GM12878 (cell line): ENCODE measurements around the gene PDE8B. TPM values are rescaled to one million over a fixed set of nuclear protein-coding genes. Genes with fewer than 3 reads are reported as not detected.

Experiments used
- ATAC-seq: fragments of 200-7000 bp; cut with Tn5 transposase; 3 replicates; pipeline ENCODE4 v1.9.1; 2020; ENCODE audit warnings: mild to moderate bottlenecking, moderate library complexity
- BruUV-seq: library from RNA; stranded (reverse); fragments of 400-500 nt; replicated peaks from 2 replicates; lab custom pipeline; 2021; lab: Mats Ljungman, UMichigan
- CTCF ChIA-PET: fragments of 300-600 bp; sonication (Branson Sonifier 250); formaldehyde crosslinking; extraction: SDS; loops from one replicate; lab custom pipeline; 2021; ENCODE audit warnings: inconsistent platforms; lab: Yijun Ruan, JAX
- POLR2A ChIA-PET: fragments of 350-600 bp; formaldehyde crosslinking; extraction: SDS; loops from one replicate; lab custom pipeline; 2021; ENCODE audit warnings: inconsistent platforms; lab: Charles Lee
- RAD21 ChIA-PET: fragments of 300-600 bp; sonication (Branson Sonifier 250); formaldehyde crosslinking; loops from one replicate; lab custom pipeline; 2023; ENCODE audit warnings: antibody characterized with exemption; ENCODE audit not compliant: unreplicated experiment; lab: Charles Lee
- SMC1A ChIA-PET: fragments of 300-600 bp; sonication (Branson Sonifier 250); formaldehyde crosslinking; loops from one replicate; lab custom pipeline; 2023; ENCODE audit not compliant: unreplicated experiment, uncharacterized antibody; lab: Charles Lee
- DNase-seq: peaks from one replicate; pipeline ENCODE4 v3.0.0-alpha.2; 2011; ENCODE audit warnings: low read depth, low spot score
- FAIRE-seq: peaks from 3 replicates; lab custom pipeline; 2011; peaks lifted over from hg19 to GRCh38; lab: Jason Lieb, UNC
- H2AFZ ChIP-seq: 2 replicates; pipeline ENCODE4 v1.6.0; 2011; ENCODE audit warnings: low read depth, low read length, control low read depth; ENCODE audit not compliant: control insufficient read depth
- H3K27ac ChIP-seq: 2 replicates; pipeline ENCODE4 v1.5.1; 2011; ENCODE audit warnings: control low read depth; ENCODE audit not compliant: control insufficient read depth, insufficient read depth
- H3K27me3 ChIP-seq, 2 experiments: replicated peaks in 1 of 2; 2 replicates each; pipeline versions ENCODE4 v1.6.0 to v1.6.1; 2011; ENCODE audit warnings: low read length in 1 of 2; ENCODE audit not compliant: control insufficient read depth in 2 of 2, insufficient read depth in 2 of 2
- H3K36me3 ChIP-seq, 2 experiments: 2 replicates each; pipeline ENCODE4 v1.5.1; 2011; ENCODE audit warnings: low read length in 1 of 2; ENCODE audit not compliant: control insufficient read depth in 2 of 2, insufficient read depth in 2 of 2
- H3K4me1 ChIP-seq: 2 replicates; pipeline ENCODE4 v1.6.1; 2011; ENCODE audit warnings: mild to moderate bottlenecking, low read length, moderate library complexity, mixed read lengths; ENCODE audit not compliant: control insufficient read depth, insufficient read depth
- H3K4me2 ChIP-seq: 2 replicates; pipeline ENCODE4 v1.6.0; 2011; ENCODE audit warnings: control low read depth; ENCODE audit not compliant: control insufficient read depth, insufficient read depth
- H3K4me3 ChIP-seq: fragments of 200-600 bp; sonication (generic); 2 replicates; pipeline ENCODE4 v1.5.1; 2016
- H3K79me2 ChIP-seq: 2 replicates; pipeline ENCODE4 v1.6.0; 2011; ENCODE audit warnings: low read length; ENCODE audit not compliant: control insufficient read depth, insufficient read depth
- H3K9ac ChIP-seq: 2 replicates; pipeline ENCODE4 v1.8.0; 2011; ENCODE audit warnings: low read length, control low read depth, mixed read lengths; ENCODE audit not compliant: control insufficient read depth, insufficient read depth
- H3K9me3 ChIP-seq: replicated peaks from 3 replicates; pipeline ENCODE4 v1.5.1; 2011; ENCODE audit warnings: mild to moderate bottlenecking, low read length; ENCODE audit not compliant: control insufficient read depth, insufficient read depth
- H4K20me1 ChIP-seq: 2 replicates; pipeline ENCODE4 v1.6.0; 2011; ENCODE audit not compliant: control insufficient read depth, insufficient read depth
- ATF7 ChIP-seq: fragments of 450-650 bp; IDR thresholded peaks from 2 replicates; pipeline ENCODE4 v1.6.1; 2016; ENCODE audit warnings: low read depth, mild to moderate bottlenecking
- CHD1 ChIP-seq: IDR thresholded peaks from 2 replicates; pipeline ENCODE4 v1.6.1; 2012; ENCODE audit warnings: low read depth, low read length, improper control_type of control experiment
- HDAC6 ChIP-seq: fragments of 200-600 bp; sonication (generic); IDR thresholded peaks from one replicate; pipeline ENCODE4 v1.8.0; 2017; ENCODE audit warnings: antibody characterized with exemption; ENCODE audit not compliant: unreplicated experiment
- NFYA ChIP-seq: IDR thresholded peaks from 2 replicates; pipeline ENCODE4 v1.6.1; 2011; ENCODE audit warnings: low read depth, mild to moderate bottlenecking, low read length, improper control_type of control experiment, borderline replicate concordance
- PKNOX1 ChIP-seq: fragments of 450-650 bp; IDR thresholded peaks from 2 replicates; pipeline ENCODE4 v1.6.1; 2016; ENCODE audit warnings: mild to moderate bottlenecking
- RUNX3 ChIP-seq: IDR thresholded peaks from 2 replicates; pipeline ENCODE4 v1.6.1; 2012; ENCODE audit warnings: low read length, inconsistent platforms
- TAF1 ChIP-seq: IDR thresholded peaks from 2 replicates; pipeline ENCODE4 v1.6.1; 2011; ENCODE audit warnings: mild to moderate bottlenecking, low read depth, low read length, borderline replicate concordance
- TARDBP ChIP-seq: IDR thresholded peaks from 2 replicates; pipeline ENCODE4 v1.6.1; 2016; ENCODE audit warnings: borderline replicate concordance
- TCF3 ChIP-seq: IDR thresholded peaks from 2 replicates; pipeline ENCODE4 v1.6.1; 2012; ENCODE audit warnings: low read depth, mild to moderate bottlenecking, low read length, borderline replicate concordance; ENCODE audit not compliant: insufficient read depth
- WGBS: methylation state at CpG from one replicate; pipeline ENCODE4 v1.1.6; 2016; ENCODE audit warnings: low lambda C conversion rate; ENCODE audit not compliant: insufficient replicate concordance, insufficient coverage; ENCODE audit errors: missing lambda C conversion rate; 5-methylcytosine and 5-hydroxymethylcytosine counted together
- in situ Hi-C: fragments of 300-500 bp; cut with MboI; formaldehyde crosslinking; loops from 9 replicates; pipeline ENCODE4 v1.14.3; 2018; ENCODE audit warnings: mixed read lengths
- intact Hi-C: fragments of 100-400 bp; cut with micrococcal nuclease; formaldehyde crosslinking; loops from one replicate; pipeline ENCODE4 v1.14.2; 2022; ENCODE audit not compliant: unreplicated experiment
- polyA plus RNA-seq, 11 experiments: library from polyadenylated mRNA; depleted of rRNA in 4 of 11; unstranded in 6 of 11; stranded (reverse) in 5 of 11; fragments of >200 nt; fragmentation: Nextera tagmentation in 4 of 11; fragmentation: Illumina TruSeq in 1 of 11; extraction: Ambion mirVana in 4 of 11; extraction: Trizol in 1 of 11; gene quantifications; 1 replicate in 1 of 11; 2 replicates in 10 of 11; pipeline versions ENCODE4 v1.2.1 to v1.2.3, GENCODE V29; 2011 to 2016; ENCODE audit warnings: inconsistent platforms in 2 of 11, missing spikeins in 2 of 11, low read depth in 1 of 11
- total RNA-seq, 4 experiments: library from RNA; depleted of rRNA in 3 of 4; stranded (reverse); fragments of >200 nt in 3 of 4; fragmentation: Illumina TruSeq in 1 of 4; extraction: Trizol in 1 of 4; gene quantifications; 2 replicates each; pipeline versions ENCODE4 v1.2.1 to v1.2.3, GENCODE V29; 2013 to 2021

Gene PDE8B
- total and polyA plus RNA-seq, 10 of the 15 experiments (the other 5 are each of a cell fraction or from before 2014, with no cell fraction given) = 0.03 to 0.44 (median 0.20) TPM; not detected in 3

GRCh38 chr5:77231471-77232138 lies 21.1 kb downstream of the PDE8B start:
- Histone ChIP-seq H3K27me3 (peaks cover 1 to 3% of the 10 kb centered on the region in 2 experiments; a peak in 1 of 4 replicates), H3K4me2 (no peak overlapping the region), H3K9ac (no peak overlapping the region), H2AFZ (no peak overlapping the region), H3K9me3 (peaks cover 3% of the 10 kb centered on the region; the same call in 2 of the 3 replicates), H3K36me3 (no peaks in the 10 kb centered on the region), H3K79me2 (no peaks in the 10 kb centered on the region), H4K20me1 (no peaks in the 10 kb centered on the region), H3K27ac (no peak overlapping the region), H3K4me3 (no peak overlapping the region), H3K4me1 (no peaks in the 10 kb centered on the region)
- SMC1A ChIA-PET = interaction anchor here (0.7 to 2.6 kb wide), 6 partner anchors 27 to 365 kb away, joined by 3 to 7 read pairs (median 4); no protein-coding TSS in a partner anchor
- CTCF ChIA-PET = interaction anchor here (1.1 to 1.4 kb wide), 3 partner anchors 11 to 261 kb away, joined by 3 to 5 read pairs (median 3); no protein-coding TSS in a partner anchor
- RAD21 ChIA-PET = interaction anchor here (0.9 kb wide), 1 partner anchor 165 kb away, joined by 3 read pairs; no protein-coding TSS in a partner anchor
- peak; percentile 47 for ATAC-seq
- WGBS = 26% methylated on average over 8 of the region's 8 CpGs
- no TSS peak for BruUV-seq
- intact Hi-C loops (no loop called here), in situ Hi-C loops (no loop called here)
- no peak for DNase-seq
- FAIRE-seq = no peak
- TF ChIP-seq HDAC6 = no peak
- TF ChIP-seq NFYA = no peak
- TF ChIP-seq PKNOX1 = no peak
- TF ChIP-seq TARDBP = no peak
- no peak for TF ChIP-seq TAF1
- TF ChIP-seq ATF7 = no peak
- no peak for TF ChIP-seq RUNX3
- TF ChIP-seq CHD1 = no peak
- no peak for TF ChIP-seq TCF3
- POLR2A ChIA-PET = interaction anchor here (1.2 kb wide), 1 partner anchor 20 kb away, joined by 4 read pairs; no protein-coding TSS in a partner anchor
